ENCODE data around the gene SUGCT.

SUGCT gene

GRCh38 chr7:40780460-40780859 is 645.7 kb downstream of the SUGCT start:
- Histone ChIP-seq H3K27ac (ENCODE audit: low read length) (no peak overlapping the region), H3K27me3 (ENCODE audit: low read depth, low read length) (no peaks in the 10 kb centered on the region)

GRCh38 chr7:40782836-40783235 is 648.0 kb downstream of the SUGCT start:
- no peak overlapping the region for H3K4me3 ChIP-seq (ENCODE audit: low read depth in 1 of 2, low read length in 2 of 2)
- peaks cover 0 to 11% of the 10 kb centered on the region in 2 donors for H3K4me1 ChIP-seq (ENCODE audit: control insufficient read depth in 1 of 2, insufficient read depth in 2 of 2, low read length in 2 of 2)
- H3K36me3 ChIP-seq (ENCODE audit: control insufficient read depth in 1 of 2, insufficient read depth in 2 of 2, low read length in 2 of 2) = no peaks in the 10 kb centered on the region
- no peak overlapping the region for H3K27ac ChIP-seq (ENCODE audit: low read length)
- no peaks in the 10 kb centered on the region for H3K9me3 ChIP-seq (ENCODE audit: control insufficient read depth in 1 of 2, low read length in 2 of 2)
- H3K27me3 ChIP-seq (ENCODE audit: low read depth, low read length) = no peaks in the 10 kb centered on the region

More at GRCh38 chr7:40780460-40780859, 645.7 kb downstream of the SUGCT start:
- Histone ChIP-seq H3K4me1 (ENCODE audit: control insufficient read depth in 1 of 2, insufficient read depth in 2 of 2, low read length in 2 of 2) (peaks cover 0 to 11% of the 10 kb centered on the region in 2 donors), H3K9me3 (ENCODE audit: control insufficient read depth in 1 of 2, low read length in 2 of 2) (no peaks in the 10 kb centered on the region), H3K4me3 (ENCODE audit: low read depth in 1 of 2, low read length in 2 of 2) (no peak overlapping the region), H3K36me3 (ENCODE audit: control insufficient read depth in 1 of 2, insufficient read depth in 2 of 2, low read length in 2 of 2) (no peaks in the 10 kb centered on the region)

- Histone ChIP-seq H3K4me1 (ENCODE audit: control insufficient read depth in 1 of 2, insufficient read depth in 2 of 2, low read length in 2 of 2) (peaks cover 0 to 7% of the 10 kb centered on the region in 2 donors), H3K27me3 (ENCODE audit: low read depth, low read length) (no peaks in the 10 kb centered on the region), H3K27ac (ENCODE audit: low read length) (no peak overlapping the region), H3K9me3 (ENCODE audit: control insufficient read depth in 1 of 2, low read length in 2 of 2) (no peaks in the 10 kb centered on the region), H3K36me3 (ENCODE audit: control insufficient read depth in 1 of 2, insufficient read depth in 2 of 2, low read length in 2 of 2) (no peaks in the 10 kb centered on the region), H3K4me3 (ENCODE audit: low read depth in 1 of 2, low read length in 2 of 2) (no peak overlapping the region)
Observed at GRCh38 chr7:40784176-40784575, 649.4 kb downstream of the SUGCT start.

- H3K9me3 ChIP-seq (ENCODE audit: control insufficient read depth in 1 of 2, low read length in 2 of 2) = no peaks in the 10 kb centered on the region
Observed at GRCh38 chr7:40786909-40787308, 652.1 kb downstream of the SUGCT start.

GRCh38 chr7:40793132-40793531 is 658.3 kb downstream of the SUGCT start:
- Histone ChIP-seq H3K27me3 (ENCODE audit: low read depth, low read length) (no peaks in the 10 kb centered on the region), H3K9me3 (ENCODE audit: control insufficient read depth in 1 of 2, low read length in 2 of 2) (no peaks in the 10 kb centered on the region), H3K27ac (ENCODE audit: low read length) (no peak overlapping the region), H3K4me3 (ENCODE audit: low read depth in 1 of 2, low read length in 2 of 2) (no peak overlapping the region), H3K4me1 (ENCODE audit: control insufficient read depth in 1 of 2, insufficient read depth in 2 of 2, low read length in 2 of 2) (no peaks in the 10 kb centered on the region), H3K36me3 (ENCODE audit: control insufficient read depth in 1 of 2, insufficient read depth in 2 of 2, low read length in 2 of 2) (no peaks in the 10 kb centered on the region)

More at GRCh38 chr7:40786909-40787308, 652.1 kb downstream of the SUGCT start:
- H3K4me3 ChIP-seq (ENCODE audit: low read depth in 1 of 2, low read length in 2 of 2) = no peak overlapping the region
- no peaks in the 10 kb centered on the region for H3K4me1 ChIP-seq (ENCODE audit: control insufficient read depth in 1 of 2, insufficient read depth in 2 of 2, low read length in 2 of 2)
- no peaks in the 10 kb centered on the region for H3K27me3 ChIP-seq (ENCODE audit: low read depth, low read length)
- H3K27ac ChIP-seq (ENCODE audit: low read length) = no peak overlapping the region
- no peaks in the 10 kb centered on the region for H3K36me3 ChIP-seq (ENCODE audit: control insufficient read depth in 1 of 2, insufficient read depth in 2 of 2, low read length in 2 of 2)

GRCh38 chr7:40795607-40796006 is 660.8 kb downstream of the SUGCT start:
- no peaks in the 10 kb centered on the region for H3K4me1 ChIP-seq (ENCODE audit: control insufficient read depth in 1 of 2, insufficient read depth in 2 of 2, low read length in 2 of 2)
- no peaks in the 10 kb centered on the region for H3K36me3 ChIP-seq (ENCODE audit: control insufficient read depth in 1 of 2, insufficient read depth in 2 of 2, low read length in 2 of 2)
- H3K9me3 ChIP-seq (ENCODE audit: control insufficient read depth in 1 of 2, low read length in 2 of 2) = no peaks in the 10 kb centered on the region
- H3K27me3 ChIP-seq (ENCODE audit: low read depth, low read length) = no peaks in the 10 kb centered on the region
- H3K4me3 ChIP-seq (ENCODE audit: low read depth in 1 of 2, low read length in 2 of 2) = no peak overlapping the region
- no peak overlapping the region for H3K27ac ChIP-seq (ENCODE audit: low read length)

- Histone ChIP-seq H3K27me3 (ENCODE audit: low read depth, low read length) (no peaks in the 10 kb centered on the region), H3K4me3 (ENCODE audit: low read depth in 1 of 2, low read length in 2 of 2) (no peak overlapping the region), H3K4me1 (ENCODE audit: control insufficient read depth in 1 of 2, insufficient read depth in 2 of 2, low read length in 2 of 2) (no peaks in the 10 kb centered on the region), H3K9me3 (ENCODE audit: control insufficient read depth in 1 of 2, low read length in 2 of 2) (no peaks in the 10 kb centered on the region), H3K36me3 (ENCODE audit: control insufficient read depth in 1 of 2, insufficient read depth in 2 of 2, low read length in 2 of 2) (no peaks in the 10 kb centered on the region), H3K27ac (ENCODE audit: low read length) (no peak overlapping the region)
Observed at GRCh38 chr7:40796723-40797122, 661.9 kb downstream of the SUGCT start.

- H3K4me3 ChIP-seq (ENCODE audit: low read depth in 1 of 2, low read length in 2 of 2) = no peak overlapping the region
Observed at GRCh38 chr7:40798613-40799012, 663.8 kb downstream of the SUGCT start.

GRCh38 chr7:40799493-40800403 is 664.9 kb downstream of the SUGCT start:
- no peaks in the 10 kb centered on the region for H3K9me3 ChIP-seq (ENCODE audit: control insufficient read depth in 1 of 2, low read length in 2 of 2)
- H3K27ac ChIP-seq (ENCODE audit: low read length) = no peak overlapping the region
- no peaks in the 10 kb centered on the region for H3K27me3 ChIP-seq (ENCODE audit: low read depth, low read length)
- no peak overlapping the region for H3K4me3 ChIP-seq (ENCODE audit: low read depth in 1 of 2, low read length in 2 of 2)
- no peaks in the 10 kb centered on the region for H3K36me3 ChIP-seq (ENCODE audit: control insufficient read depth in 1 of 2, insufficient read depth in 2 of 2, low read length in 2 of 2)
- peaks cover 0 to under 1% of the 10 kb centered on the region in 2 donors for H3K4me1 ChIP-seq (ENCODE audit: control insufficient read depth in 1 of 2, insufficient read depth in 2 of 2, low read length in 2 of 2)

More at GRCh38 chr7:40798613-40799012, 663.8 kb downstream of the SUGCT start:
- Histone ChIP-seq H3K36me3 (ENCODE audit: control insufficient read depth in 1 of 2, insufficient read depth in 2 of 2, low read length in 2 of 2) (no peaks in the 10 kb centered on the region), H3K27me3 (ENCODE audit: low read depth, low read length) (no peaks in the 10 kb centered on the region), H3K27ac (ENCODE audit: low read length) (no peak overlapping the region), H3K4me1 (ENCODE audit: control insufficient read depth in 1 of 2, insufficient read depth in 2 of 2, low read length in 2 of 2) (no peaks in the 10 kb centered on the region), H3K9me3 (ENCODE audit: control insufficient read depth in 1 of 2, low read length in 2 of 2) (no peaks in the 10 kb centered on the region)

GRCh38 chr7:40800771-40801170 is 666.0 kb downstream of the SUGCT start:
- peaks cover 0 to 9% of the 10 kb centered on the region in 2 donors for H3K4me1 ChIP-seq (ENCODE audit: control insufficient read depth in 1 of 2, insufficient read depth in 2 of 2, low read length in 2 of 2)
- no peaks in the 10 kb centered on the region for H3K27me3 ChIP-seq (ENCODE audit: low read depth, low read length)
- H3K9me3 ChIP-seq (ENCODE audit: control insufficient read depth in 1 of 2, low read length in 2 of 2) = no peaks in the 10 kb centered on the region
- no peak overlapping the region for H3K27ac ChIP-seq (ENCODE audit: low read length)
- no peaks in the 10 kb centered on the region for H3K36me3 ChIP-seq (ENCODE audit: control insufficient read depth in 1 of 2, insufficient read depth in 2 of 2, low read length in 2 of 2)
- no peak overlapping the region for H3K4me3 ChIP-seq (ENCODE audit: low read depth in 1 of 2, low read length in 2 of 2)

- Histone ChIP-seq H3K9me3 (ENCODE audit: control insufficient read depth in 1 of 2, low read length in 2 of 2) (no peaks in the 10 kb centered on the region), H3K36me3 (ENCODE audit: control insufficient read depth in 1 of 2, insufficient read depth in 2 of 2, low read length in 2 of 2) (no peaks in the 10 kb centered on the region), H3K27ac (ENCODE audit: low read length) (no peak overlapping the region), H3K4me3 (ENCODE audit: low read depth in 1 of 2, low read length in 2 of 2) (no peak overlapping the region), H3K27me3 (ENCODE audit: low read depth, low read length) (no peaks in the 10 kb centered on the region), H3K4me1 (ENCODE audit: control insufficient read depth in 1 of 2, insufficient read depth in 2 of 2, low read length in 2 of 2) (peaks cover 0 to 11% of the 10 kb centered on the region in 2 donors)
Observed at GRCh38 chr7:40802497-40802896, 667.7 kb downstream of the SUGCT start.

Data from muscle layer of duodenum (tissue), 2 donors.